Neural progenitor cell (in vitro differentiated cells): ENCODE results near the gene RAD51B. TPM values are rescaled to one million over a fixed set of nuclear protein-coding genes. Genes with fewer than 3 reads are reported as not detected.
A peak's percentile ranks its signal among the peaks of the same experiment; 100 is the strongest.
"Not testable (repeated sequence)": the region's sequence is repeated elsewhere in the genome, so short reads cannot be mapped to it uniquely, and the experiment has no call there.

Experiments
- DNase-seq: peaks from one replicate; pipeline ENCODE4 v3.0.0-alpha.2; 2016; ENCODE audit warnings: low spot score
- H2AFZ ChIP-seq: fragments of 200-600 bp; sonication (generic); replicated peaks from 2 replicates; pipeline ENCODE4 v1.6.1; 2016; ENCODE audit warnings: antibody characterized with exemption
- H3F3A ChIP-seq: fragments of 200-600 bp; sonication (generic); 2 replicates; pipeline ENCODE4 v1.6.1; 2016; ENCODE audit warnings: antibody characterized with exemption, low read depth
- H3K27ac ChIP-seq: fragments of 200-600 bp; sonication (generic); 2 replicates; pipeline ENCODE4 v1.5.1; 2016; ENCODE audit warnings: mild to moderate bottlenecking
- H3K27me3 ChIP-seq: fragments of 200-600 bp; sonication (generic); 2 replicates; pipeline ENCODE4 v1.6.1; 2016; ENCODE audit warnings: mild to moderate bottlenecking, moderate library complexity
- H3K36me3 ChIP-seq: fragments of 200-600 bp; sonication (generic); 2 replicates; pipeline ENCODE4 v1.5.1; 2016
- H3K4me1 ChIP-seq: fragments of 200-600 bp; sonication (generic); 2 replicates; pipeline ENCODE4 v1.6.1; 2016; ENCODE audit warnings: mixed run types
- H3K4me2 ChIP-seq: fragments of 200-600 bp; sonication (generic); 2 replicates; pipeline ENCODE4 v1.6.1; 2016
- H3K4me3 ChIP-seq: fragments of 200-600 bp; sonication (generic); 2 replicates; pipeline ENCODE4 v1.5.1; 2016
- H3K79me2 ChIP-seq: fragments of 200-600 bp; sonication (generic); 2 replicates; pipeline ENCODE4 v1.6.1; 2016; ENCODE audit warnings: low read depth
- H3K9ac ChIP-seq: fragments of 200-600 bp; sonication (generic); 2 replicates; pipeline ENCODE4 v1.6.1; 2016
- H3K9me3 ChIP-seq: fragments of 200-600 bp; sonication (generic); 2 replicates; pipeline ENCODE4 v1.5.1; 2016; ENCODE audit warnings: low read depth
- H4K20me1 ChIP-seq: fragments of 200-600 bp; sonication (generic); 2 replicates; pipeline ENCODE4 v1.6.1; 2016; ENCODE audit warnings: low read depth
- H3K27ac Mint-ChIP-seq: 3 replicates; pipeline ENCODE4 v1.8.0; 2021; ENCODE audit warnings: mixed read lengths
- H3K27me3 Mint-ChIP-seq: 2 replicates; pipeline ENCODE4 v1.8.0; 2022; ENCODE audit warnings: low read depth, mild to moderate bottlenecking, inconsistent platforms, moderate library complexity, mixed read lengths; ENCODE audit not compliant: insufficient read depth
- H3K36me3 Mint-ChIP-seq: 3 replicates; pipeline ENCODE4 v1.8.0; 2021; ENCODE audit warnings: mixed read lengths
- H3K4me1 Mint-ChIP-seq: 3 replicates; pipeline ENCODE4 v1.8.0; 2021; ENCODE audit warnings: mixed read lengths
- H3K4me3 Mint-ChIP-seq: 3 replicates; pipeline ENCODE4 v1.8.0; 2021; ENCODE audit warnings: mild to moderate bottlenecking, moderate library complexity, mixed read lengths
- H3K9me3 Mint-ChIP-seq: 3 replicates; pipeline ENCODE4 v1.8.0; 2020; ENCODE audit warnings: mixed read lengths
- CTCF ChIP-seq: fragments of 200-600 bp; sonication (generic); IDR thresholded peaks from 2 replicates; pipeline ENCODE4 v1.5.1; 2017; ENCODE audit warnings: antibody characterized with exemption, mild to moderate bottlenecking
- EZH2 ChIP-seq: fragments of 200-600 bp; sonication (generic); IDR thresholded peaks from 2 replicates; pipeline ENCODE4 v1.6.1; 2017; ENCODE audit warnings: antibody characterized with exemption, mild to moderate bottlenecking, moderate library complexity
- EZH2phosphoT487 ChIP-seq: fragments of 200-600 bp; sonication (generic); IDR thresholded peaks from 2 replicates; pipeline ENCODE4 v1.6.1; 2017; ENCODE audit warnings: antibody characterized with exemption
- total RNA-seq: library from RNA; depleted of rRNA; stranded (reverse); fragments of >200 nt; gene quantifications from 2 replicates; pipeline ENCODE4 v1.2.3, GENCODE V29; 2015; ENCODE audit warnings: low replicate concordance

The RAD51B gene
- total RNA-seq, 1 donor from 2014 or later: 50.5 TPM

GRCh38 chr14:68661226-68662225 lies 841.9 kb downstream of the RAD51B start:
- H3K4me3 ChIP-seq: no peak overlapping the region
- H3K27me3 Mint-ChIP-seq: peaks cover 5% of the 10 kb centered on the region
- H3K9ac ChIP-seq: no peak overlapping the region
- no peak overlapping the region for H3K4me3 Mint-ChIP-seq
- no peak overlapping the region for H3K4me2 ChIP-seq
- H3K27me3 ChIP-seq: no peaks in the 10 kb centered on the region
- peak overlapping the region; percentile 89 for H3K27ac Mint-ChIP-seq
- H3K36me3 Mint-ChIP-seq: peaks cover 5% of the 10 kb centered on the region
- H3K9me3 ChIP-seq: no peaks in the 10 kb centered on the region
- peaks cover 15% of the 10 kb centered on the region for H3K4me1 ChIP-seq
- H3K9me3 Mint-ChIP-seq: peaks cover 8% of the 10 kb centered on the region
- no peak for TF ChIP-seq CTCF
- no peak for TF ChIP-seq EZH2
- TF ChIP-seq EZH2phosphoT487: no peak
- no peak for DNase-seq
- no peaks in the 10 kb centered on the region for H3K79me2 ChIP-seq
- H4K20me1 ChIP-seq: no peaks in the 10 kb centered on the region
- peaks cover 4% of the 10 kb centered on the region for H3F3A ChIP-seq
- no peak overlapping the region for H3K27ac ChIP-seq
- no peaks in the 10 kb centered on the region for H3K36me3 ChIP-seq
- H3K4me1 Mint-ChIP-seq: peaks cover 76% of the 10 kb centered on the region
- no peak overlapping the region for H2AFZ ChIP-seq

GRCh38 chr14:68662392-68662791 lies 842.8 kb downstream of the RAD51B start:
- peaks cover 72% of the 10 kb centered on the region for H3K4me1 Mint-ChIP-seq
- Histone ChIP-seq H2AFZ (no peak overlapping the region), H3K9me3 (no peaks in the 10 kb centered on the region), H3K36me3 (no peaks in the 10 kb centered on the region), H4K20me1 (no peaks in the 10 kb centered on the region), H3K4me1 (peaks cover 15% of the 10 kb centered on the region), H3K4me2 (no peak overlapping the region), H3F3A (peaks cover 4% of the 10 kb centered on the region), H3K27ac (no peak overlapping the region), H3K79me2 (no peaks in the 10 kb centered on the region), H3K9ac (no peak overlapping the region), H3K4me3 (no peak overlapping the region), H3K27me3 (no peaks in the 10 kb centered on the region)
- H3K27ac Mint-ChIP-seq: peak overlapping the region; percentile 16
- TF ChIP-seq EZH2: no peak
- H3K27me3 Mint-ChIP-seq: peaks cover 5% of the 10 kb centered on the region
- peaks cover 8% of the 10 kb centered on the region for H3K9me3 Mint-ChIP-seq
- no peak overlapping the region for H3K4me3 Mint-ChIP-seq
- peaks cover 5% of the 10 kb centered on the region for H3K36me3 Mint-ChIP-seq
- no peak for DNase-seq

- not testable (repeated sequence) for H3K4me2 ChIP-seq, H3F3A ChIP-seq, H3K4me3 Mint-ChIP-seq, H4K20me1 ChIP-seq, H3K27ac ChIP-seq, H3K4me3 ChIP-seq, H3K27me3 Mint-ChIP-seq, H3K9me3 ChIP-seq, H3K36me3 Mint-ChIP-seq, H3K36me3 ChIP-seq, H3K9me3 Mint-ChIP-seq, H3K9ac ChIP-seq, H2AFZ ChIP-seq, DNase-seq, H3K79me2 ChIP-seq, H3K27me3 ChIP-seq
- Mint-ChIP-seq H3K27ac (peak overlapping the region; percentile 16), H3K4me1 (peaks cover 67% of the 10 kb centered on the region)
- peaks cover 15% of the 10 kb centered on the region for H3K4me1 ChIP-seq
These were observed 843.2 kb downstream of the RAD51B start for GRCh38 chr14:68662826-68663225.

- peaks cover 4% of the 10 kb centered on the region for H3F3A ChIP-seq
- peaks cover under 1% of the 10 kb centered on the region for H3K27me3 Mint-ChIP-seq
- no peak for DNase-seq
- H3K27ac ChIP-seq: no peak overlapping the region
- no peaks in the 10 kb centered on the region for H4K20me1 ChIP-seq
- no peaks in the 10 kb centered on the region for H3K36me3 ChIP-seq
- no peak overlapping the region for H3K9ac ChIP-seq
- peaks cover 15% of the 10 kb centered on the region for H3K4me1 ChIP-seq
- no peaks in the 10 kb centered on the region for H3K27me3 ChIP-seq
- no peak overlapping the region for H2AFZ ChIP-seq
- H3K4me2 ChIP-seq: no peak overlapping the region
- peaks cover 8% of the 10 kb centered on the region for H3K9me3 Mint-ChIP-seq
- H3K79me2 ChIP-seq: no peaks in the 10 kb centered on the region
- H3K4me3 Mint-ChIP-seq: no peak overlapping the region
- no peak overlapping the region for H3K4me3 ChIP-seq
- H3K36me3 Mint-ChIP-seq: peaks cover 5% of the 10 kb centered on the region
- H3K27ac Mint-ChIP-seq: peak overlapping the region; percentile 76
- H3K4me1 Mint-ChIP-seq: peaks cover 63% of the 10 kb centered on the region
- H3K9me3 ChIP-seq: no peaks in the 10 kb centered on the region
- TF ChIP-seq EZH2 (no peak), CTCF (no peak), EZH2phosphoT487 (no peak)
These were observed 844.0 kb downstream of the RAD51B start for GRCh38 chr14:68663385-68664076.
